ENCODE measurements around the gene THRB.

DNA sequence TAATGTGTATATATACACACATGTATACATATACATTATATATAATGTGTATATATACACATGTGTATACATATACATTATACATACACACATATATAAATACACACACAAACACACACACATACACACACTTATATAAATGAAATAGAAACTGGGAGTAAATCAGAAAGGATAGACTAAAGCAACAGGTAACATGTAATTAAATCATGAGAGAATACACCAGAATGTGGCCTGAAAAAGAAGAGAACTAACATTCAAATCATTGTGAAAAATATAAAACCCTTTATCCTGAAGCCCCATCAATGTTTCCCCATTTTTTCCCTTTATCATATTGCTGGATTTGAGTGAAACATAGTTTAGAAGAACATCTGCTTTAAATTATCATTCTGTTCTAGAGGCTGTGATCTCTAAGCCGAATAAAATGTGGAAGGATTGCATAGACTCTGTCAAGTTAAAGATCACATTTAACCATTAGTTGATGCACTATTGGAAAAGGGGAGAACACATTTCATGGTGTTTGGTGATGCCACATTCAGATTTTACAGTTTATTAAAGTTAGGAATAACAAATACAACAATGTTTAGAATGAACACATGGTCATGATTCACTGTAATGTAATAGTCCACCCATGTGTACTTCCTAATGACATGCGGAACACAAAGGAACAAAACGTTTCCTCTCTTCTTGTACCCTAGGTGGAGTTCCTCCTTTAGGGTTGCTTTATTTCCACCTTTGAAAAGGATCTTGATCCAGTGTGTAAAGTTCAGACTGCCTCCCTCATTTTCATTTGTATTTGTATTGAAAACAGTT, 12.5 kb upstream of the THRB start:
- TF ChIP-seq CTCF (IDR thresholded peaks at IDR 0.05) (no peak), POLR2AphosphoS5 (IDR thresholded peaks at IDR 0.05) (no peak), POLR2A (IDR thresholded peaks at IDR 0.05) (no peak)
